Epidermal melanocyte (primary cell): Measurements from ENCODE around the gene AHI1.

Experiments
- DNase-seq: peaks from one replicate; pipeline ENCODE4 v3.0.0; 2011; ENCODE audit warnings: low spot score; ENCODE audit not compliant: insufficient read length

The AHI1 gene

DNA sequence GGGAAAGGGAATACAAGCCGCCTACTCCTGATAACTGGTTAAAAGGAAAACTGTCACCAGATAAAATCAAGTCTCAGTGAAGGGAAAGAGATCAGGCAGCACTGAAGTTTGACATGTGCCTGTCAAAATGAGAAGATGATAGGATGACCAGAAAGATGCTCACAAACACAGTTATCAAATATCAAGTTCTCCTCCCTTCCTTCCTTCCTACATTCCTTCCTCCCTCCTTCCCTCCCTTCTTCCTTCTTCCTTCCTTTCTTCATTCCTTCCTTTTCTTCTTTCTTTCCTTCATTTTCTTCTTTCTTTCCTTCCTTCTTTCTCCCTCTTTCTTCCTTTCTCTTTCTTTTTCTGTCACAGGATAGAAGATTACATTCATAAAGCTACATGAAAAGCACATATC, 261.2 kb downstream of the AHI1 start:
- no peak for DNase-seq

DNA sequence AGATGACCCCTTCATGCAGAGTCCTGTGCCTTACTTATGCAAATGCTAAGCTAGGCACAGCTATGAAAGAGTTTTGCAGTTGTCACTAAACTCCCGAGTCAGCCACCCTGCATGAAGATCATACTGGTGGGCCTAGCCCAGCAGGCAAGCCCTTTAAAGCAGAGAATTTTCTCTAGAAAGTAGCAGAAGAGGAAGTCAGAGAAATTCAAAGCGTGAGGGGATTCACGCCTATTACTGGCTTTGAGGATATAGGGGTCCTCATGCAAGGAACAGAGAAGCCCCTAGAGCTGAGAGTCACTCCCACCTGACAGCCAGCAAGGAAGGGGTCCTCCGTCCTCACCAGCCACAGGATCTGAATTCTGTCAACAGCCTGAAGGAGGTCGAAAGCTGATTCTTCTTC, 261.8 kb downstream of the AHI1 start:
- no peak for DNase-seq

GRCh38 chr6:135234492-135234780, 263.1 kb downstream of the AHI1 start:
- no peak for DNase-seq

DNA sequence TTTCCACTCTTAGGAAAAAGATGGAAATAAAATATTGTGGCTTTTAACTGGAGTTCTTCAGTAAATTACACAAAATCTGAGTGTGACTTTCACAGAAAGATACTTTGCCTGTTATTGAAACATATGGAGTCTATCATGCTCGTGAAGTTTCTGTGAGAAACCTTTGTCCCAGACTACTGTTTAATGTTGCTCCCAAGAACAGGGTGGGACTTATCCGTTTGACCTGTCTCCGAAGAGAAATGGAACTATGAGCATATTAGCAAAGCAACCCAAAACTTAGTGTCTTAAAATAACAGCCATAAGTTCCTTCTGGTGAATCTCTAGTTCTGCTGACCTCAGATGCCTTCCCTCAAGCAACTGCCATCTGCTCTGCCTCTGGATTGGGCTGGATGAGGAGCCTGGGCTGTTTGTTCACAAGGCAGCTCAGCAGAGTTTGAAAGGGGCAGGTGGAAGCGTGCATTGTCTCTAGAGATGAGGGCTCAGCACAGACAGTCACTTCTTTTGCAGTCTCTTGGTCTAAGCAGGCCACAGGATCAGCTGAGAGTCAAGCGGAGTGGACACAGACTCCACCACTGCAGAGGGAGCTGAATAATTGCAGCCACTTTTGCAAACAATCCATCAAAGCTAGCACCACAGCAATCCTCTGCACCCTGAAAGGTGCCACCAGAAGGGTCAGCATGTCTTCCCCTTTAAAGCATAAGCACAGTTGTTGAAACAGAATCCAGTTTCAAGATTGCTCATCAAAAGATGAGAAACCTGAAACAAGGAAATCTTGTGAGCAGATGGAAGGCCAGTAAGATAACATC, 263.7 kb downstream of the AHI1 start:
- DNase-seq = no peak
